GM13976 (cell line): Measurements from ENCODE around the gene MCUB.

ENCODE experiments used
- DNase-seq: peaks from one replicate; pipeline ENCODE4 v3.0.0; 2012; ENCODE audit warnings: low spot score
- in situ Hi-C: fragments of 300-500 bp; cut with MboI; formaldehyde crosslinking; loops from one replicate; pipeline ENCODE4 v1.12.0; 2022; ENCODE audit warnings: low sequenced_read_pairs, mixed read lengths, inconsistent platforms; ENCODE audit not compliant: unreplicated experiment
- TF ChIP-seq, protein P1 (sequence below): IDR thresholded peaks from 2 replicates; pipeline ENCODE4 v1.5.1; 2012; ENCODE audit warnings: borderline replicate concordance, mild to moderate bottlenecking; ENCODE audit not compliant: insufficient read depth; ENCODE audit errors: extremely low read depth, missing control alignments, control extremely low read depth

Gene MCUB

DNA sequence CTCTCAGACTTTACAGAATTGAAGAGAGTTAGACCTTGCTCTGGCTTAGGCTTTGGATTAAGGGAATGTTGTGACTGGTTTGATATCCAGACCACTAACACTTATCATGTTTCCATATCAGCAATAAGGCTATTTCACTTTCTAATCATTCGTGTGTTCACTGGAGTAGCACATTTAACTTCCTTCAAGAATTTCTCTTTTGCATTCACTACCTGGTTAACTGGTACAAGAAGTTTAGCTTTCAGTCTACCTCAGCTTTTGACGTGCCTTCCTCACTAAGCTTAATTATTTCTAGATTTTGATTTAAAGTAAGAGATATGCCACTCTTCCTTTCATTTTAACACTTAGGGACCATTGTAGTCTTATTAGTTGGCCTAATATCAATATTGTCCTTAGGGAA is 80.6 kb downstream of the MCUB start:
- in situ Hi-C loops, result no loop called here
- TF ChIP-seq, protein P1, sequence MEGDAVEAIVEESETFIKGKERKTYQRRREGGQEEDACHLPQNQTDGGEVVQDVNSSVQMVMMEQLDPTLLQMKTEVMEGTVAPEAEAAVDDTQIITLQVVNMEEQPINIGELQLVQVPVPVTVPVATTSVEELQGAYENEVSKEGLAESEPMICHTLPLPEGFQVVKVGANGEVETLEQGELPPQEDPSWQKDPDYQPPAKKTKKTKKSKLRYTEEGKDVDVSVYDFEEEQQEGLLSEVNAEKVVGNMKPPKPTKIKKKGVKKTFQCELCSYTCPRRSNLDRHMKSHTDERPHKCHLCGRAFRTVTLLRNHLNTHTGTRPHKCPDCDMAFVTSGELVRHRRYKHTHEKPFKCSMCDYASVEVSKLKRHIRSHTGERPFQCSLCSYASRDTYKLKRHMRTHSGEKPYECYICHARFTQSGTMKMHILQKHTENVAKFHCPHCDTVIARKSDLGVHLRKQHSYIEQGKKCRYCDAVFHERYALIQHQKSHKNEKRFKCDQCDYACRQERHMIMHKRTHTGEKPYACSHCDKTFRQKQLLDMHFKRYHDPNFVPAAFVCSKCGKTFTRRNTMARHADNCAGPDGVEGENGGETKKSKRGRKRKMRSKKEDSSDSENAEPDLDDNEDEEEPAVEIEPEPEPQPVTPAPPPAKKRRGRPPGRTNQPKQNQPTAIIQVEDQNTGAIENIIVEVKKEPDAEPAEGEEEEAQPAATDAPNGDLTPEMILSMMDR, result no peak
- no peak for DNase-seq

DNA sequence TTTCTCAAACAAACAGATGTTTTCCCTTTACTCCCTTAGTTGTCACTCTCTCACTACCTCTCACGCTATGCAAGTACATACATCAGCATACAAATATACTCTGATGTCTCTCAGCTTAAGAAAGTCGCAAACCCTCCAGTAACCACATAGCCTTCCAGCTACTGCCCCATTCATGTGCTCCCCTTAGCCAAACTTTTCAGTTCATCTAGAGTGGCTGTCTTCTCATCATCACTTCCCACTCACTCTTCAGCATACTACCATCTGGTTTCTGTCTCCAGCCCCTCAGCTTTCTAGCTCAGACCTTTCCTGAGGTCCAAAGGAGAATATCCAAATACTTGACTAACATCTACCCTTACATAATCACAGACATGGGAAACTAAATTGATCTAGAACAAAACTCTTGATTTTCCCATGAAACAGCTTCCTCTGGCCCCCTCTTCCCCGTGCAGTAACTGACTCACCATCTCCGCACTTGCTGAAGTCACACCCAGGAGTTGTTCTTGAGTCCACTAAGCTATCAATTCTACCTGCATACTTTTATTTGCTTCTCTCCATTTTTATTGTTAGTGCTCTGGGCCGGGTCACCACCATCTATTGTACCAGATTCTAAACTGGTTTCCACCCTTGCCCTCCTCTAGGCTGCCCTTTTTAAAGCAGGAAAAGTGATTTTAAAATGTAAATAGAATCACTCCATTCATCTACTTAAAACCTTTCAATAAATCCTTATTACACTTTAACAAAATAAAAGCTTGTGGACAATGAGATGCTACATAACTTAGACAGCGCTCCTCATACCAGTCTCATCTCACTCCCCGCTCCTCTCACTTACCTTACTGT is 86.0 kb downstream of the MCUB start:
- DNase-seq, result no peak
- TF ChIP-seq, protein P1, result no peak
- in situ Hi-C loops, result no loop called here

DNA sequence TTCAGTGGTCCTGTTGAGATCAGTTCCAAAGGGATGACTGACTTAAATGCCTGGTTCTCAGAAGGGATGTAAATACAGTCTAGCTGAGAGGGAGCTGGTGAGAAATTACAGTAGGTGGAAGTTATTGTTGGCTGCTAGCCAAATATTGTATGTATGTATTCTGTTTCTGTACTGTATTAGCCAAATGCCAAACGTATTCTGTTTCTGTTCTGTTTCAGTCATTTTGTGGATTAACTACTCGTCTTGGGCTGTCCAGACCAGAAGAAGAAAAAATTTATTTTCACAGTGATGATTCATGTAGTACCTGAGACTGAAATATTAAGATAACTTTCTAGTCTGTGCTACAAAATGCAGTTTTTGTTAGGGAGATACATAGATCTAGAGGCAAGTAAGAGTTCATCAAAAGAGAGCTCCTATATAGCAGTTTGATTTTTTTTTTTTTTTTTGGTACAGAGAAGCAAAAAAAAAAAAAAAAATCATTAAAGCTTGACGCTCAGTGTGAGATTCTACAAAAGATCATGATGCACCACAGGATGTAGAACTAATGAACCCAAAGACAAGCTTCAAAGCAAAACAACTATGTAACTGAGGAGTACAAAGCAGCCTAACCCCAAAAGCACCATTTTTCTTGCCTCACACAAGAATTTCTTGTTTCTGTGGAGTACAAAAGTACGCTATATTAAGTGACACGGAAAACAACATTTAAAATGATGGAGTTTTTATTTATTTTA is 88.4 kb downstream of the MCUB start:
- peak; percentile 32 for DNase-seq
- in situ Hi-C loops, result no loop called here
- TF ChIP-seq, protein P1, result no peak

DNA sequence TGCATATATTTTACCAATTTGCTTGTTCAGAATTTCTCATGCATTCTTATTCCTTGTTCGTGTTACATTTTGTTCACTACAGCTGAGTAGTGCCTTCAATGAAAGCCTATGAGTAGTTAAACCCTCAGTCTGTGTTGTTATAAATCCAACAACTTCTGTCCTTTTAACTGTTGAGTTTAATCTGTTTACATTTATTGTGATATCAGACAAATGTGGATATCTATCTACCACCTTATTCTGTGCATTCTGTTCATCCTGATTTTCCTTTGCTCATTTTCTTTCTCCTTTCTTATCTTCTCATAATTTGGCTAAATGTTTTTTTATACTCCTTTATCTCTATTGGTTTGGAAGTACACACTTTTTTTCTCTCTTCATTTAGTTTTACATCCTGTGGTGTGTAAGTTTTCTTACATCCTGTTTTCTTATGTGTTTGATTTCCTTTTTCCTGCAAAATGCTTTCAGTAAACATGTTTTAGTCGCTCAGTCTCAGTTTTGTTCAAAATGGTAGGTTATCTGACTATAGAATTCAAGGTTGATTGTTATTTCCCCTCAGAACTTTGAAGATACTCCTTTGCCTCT is 89.0 kb downstream of the MCUB start:
- no peak for DNase-seq
- in situ Hi-C loops, result no loop called here
- TF ChIP-seq, protein P1, result no peak

DNA sequence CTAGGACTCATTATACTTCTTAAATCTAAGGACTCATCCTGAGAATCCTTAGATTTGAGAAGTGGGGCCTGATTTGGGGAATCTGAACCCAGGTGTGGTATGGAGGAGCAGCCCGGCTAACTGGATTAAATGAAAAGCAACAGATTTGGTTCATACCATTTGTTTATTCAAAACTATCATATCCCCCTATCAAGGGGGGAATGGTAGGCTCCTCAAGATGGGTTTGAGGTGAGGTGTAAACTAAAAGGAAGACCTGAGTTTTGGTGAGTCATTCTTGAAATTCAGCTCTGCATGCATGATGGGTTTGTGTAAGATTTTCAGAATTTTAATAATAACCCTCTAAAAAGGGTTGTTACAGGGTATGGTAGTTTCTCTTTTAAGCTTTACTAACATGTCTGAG is 89.8 kb downstream of the MCUB start:
- TF ChIP-seq, protein P1, result no peak
- DNase-seq, result peak; percentile 59
- in situ Hi-C loops, result no loop called here

DNA sequence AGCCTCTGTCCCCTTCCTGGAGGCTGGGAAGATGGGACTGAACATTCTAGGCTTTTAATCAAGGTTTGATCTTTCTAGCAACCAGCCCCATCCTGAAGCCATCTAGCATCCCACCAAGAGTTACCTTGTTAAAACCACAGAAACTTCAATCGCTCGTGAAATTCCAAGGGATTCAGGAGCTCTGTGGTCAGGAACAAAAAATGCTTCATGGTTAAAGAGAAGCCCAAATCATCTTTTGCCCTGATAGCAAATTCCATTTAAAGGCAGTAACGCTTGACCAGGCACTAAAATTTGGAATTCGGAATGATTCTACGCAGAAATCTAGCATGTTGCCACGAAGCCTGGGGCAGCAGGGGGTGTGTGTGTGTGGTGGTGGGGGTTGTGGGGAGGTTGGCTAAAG is 95.3 kb downstream of the MCUB start:
- TF ChIP-seq, protein P1, result no peak
- in situ Hi-C loops, result no loop called here
- no peak for DNase-seq
